ENCODE measurements around the gene PRRC2B.

DNA sequence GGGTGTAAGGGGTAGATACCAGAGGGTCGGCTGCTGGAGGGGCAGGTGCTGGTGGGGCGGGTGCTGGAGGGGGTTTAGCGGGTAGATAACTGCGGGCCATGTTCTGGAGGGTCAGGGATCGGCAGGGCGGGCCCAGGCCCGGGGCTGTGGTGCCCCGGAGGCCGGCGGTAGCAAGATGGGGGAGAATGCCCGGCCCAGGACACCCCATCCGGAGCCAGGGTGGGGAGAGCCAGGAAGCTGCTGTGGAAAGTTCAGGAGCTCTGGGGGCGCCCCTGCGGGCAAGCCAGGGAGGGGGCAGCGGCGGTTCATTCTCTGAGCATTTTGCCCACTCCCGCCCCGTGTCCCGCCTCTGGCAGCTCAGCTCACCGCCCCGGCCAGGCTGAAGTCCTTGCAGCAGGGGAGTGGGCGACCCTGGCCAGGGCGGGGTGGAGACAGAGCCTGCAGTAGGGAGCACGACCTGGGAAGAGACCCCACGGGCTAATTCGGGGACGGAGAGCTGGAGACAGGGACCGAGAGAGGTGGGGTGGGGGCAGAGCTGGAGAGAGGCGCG, 152.0 kb downstream of the PRRC2B start:
- TF ChIP-seq, protein P1, sequence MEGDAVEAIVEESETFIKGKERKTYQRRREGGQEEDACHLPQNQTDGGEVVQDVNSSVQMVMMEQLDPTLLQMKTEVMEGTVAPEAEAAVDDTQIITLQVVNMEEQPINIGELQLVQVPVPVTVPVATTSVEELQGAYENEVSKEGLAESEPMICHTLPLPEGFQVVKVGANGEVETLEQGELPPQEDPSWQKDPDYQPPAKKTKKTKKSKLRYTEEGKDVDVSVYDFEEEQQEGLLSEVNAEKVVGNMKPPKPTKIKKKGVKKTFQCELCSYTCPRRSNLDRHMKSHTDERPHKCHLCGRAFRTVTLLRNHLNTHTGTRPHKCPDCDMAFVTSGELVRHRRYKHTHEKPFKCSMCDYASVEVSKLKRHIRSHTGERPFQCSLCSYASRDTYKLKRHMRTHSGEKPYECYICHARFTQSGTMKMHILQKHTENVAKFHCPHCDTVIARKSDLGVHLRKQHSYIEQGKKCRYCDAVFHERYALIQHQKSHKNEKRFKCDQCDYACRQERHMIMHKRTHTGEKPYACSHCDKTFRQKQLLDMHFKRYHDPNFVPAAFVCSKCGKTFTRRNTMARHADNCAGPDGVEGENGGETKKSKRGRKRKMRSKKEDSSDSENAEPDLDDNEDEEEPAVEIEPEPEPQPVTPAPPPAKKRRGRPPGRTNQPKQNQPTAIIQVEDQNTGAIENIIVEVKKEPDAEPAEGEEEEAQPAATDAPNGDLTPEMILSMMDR (IDR thresholded peaks at IDR 0.05), result no peak
- no peak for TF ChIP-seq POLR2A (IDR thresholded peaks at IDR 0.05)
